Endothelial cell of umbilical vein (primary cell): ENCODE measurements around the gene CAPN14. TPM values are rescaled to one million over a fixed set of nuclear protein-coding genes. Genes with fewer than 3 reads are reported as not detected.

Experiments used
- BruUV-seq: library from RNA; stranded (reverse); fragments of 400-500 nt; replicated peaks from 2 replicates; lab custom pipeline; 2021; lab: Mats Ljungman, UMichigan
- CTCF ChIA-PET: fragments of 300-600, 350-600 bp; sonication (Branson Sonifier 250); formaldehyde crosslinking; loops from one replicate; lab custom pipeline; 2021; ENCODE audit warnings: antibody characterized with exemption, inconsistent platforms; lab: Charles Lee
- POLR2A ChIA-PET: fragments of 300-600, 350-600 bp; sonication (Branson Sonifier 250); formaldehyde crosslinking; loops from one replicate; lab custom pipeline; 2021; ENCODE audit warnings: antibody characterized with exemption, inconsistent platforms; lab: Charles Lee
- DNase-seq: peaks from one replicate; pipeline ENCODE4 v3.0.0-alpha.2; 2011; ENCODE audit warnings: low read depth, low spot score
- FAIRE-seq: peaks from 2 replicates; lab custom pipeline; 2011; peaks lifted over from hg19 to GRCh38; lab: Jason Lieb, UNC
- H2AFZ ChIP-seq: 2 replicates; pipeline ENCODE4 v1.6.0; 2012; ENCODE audit warnings: low read depth, low read length, control low read depth, inconsistent platforms
- H3K27ac ChIP-seq: 2 replicates; pipeline ENCODE4 v1.5.1; 2011; ENCODE audit warnings: low read depth, mild to moderate bottlenecking, control low read depth, low read length, moderate library complexity; ENCODE audit not compliant: insufficient read depth
- H3K27me3 ChIP-seq, 2 experiments: 2 replicates each; pipeline versions ENCODE4 v1.6.0 to v1.6.1; 2011; ENCODE audit warnings: low read length in 2 of 2, mixed read lengths in 1 of 2; ENCODE audit not compliant: control insufficient read depth in 2 of 2, insufficient read depth in 2 of 2
- H3K36me3 ChIP-seq, 2 experiments: 2 replicates in 1 of 2; 3 replicates in 1 of 2; pipeline ENCODE4 v1.5.1; 2011; ENCODE audit warnings: low read length in 2 of 2, mild to moderate bottlenecking in 1 of 2, moderate library complexity in 1 of 2; ENCODE audit not compliant: control insufficient read depth in 2 of 2, insufficient read depth in 2 of 2; ENCODE audit errors: extremely low read depth in 1 of 2
- H3K4me1 ChIP-seq: 3 replicates; pipeline ENCODE4 v1.5.1; 2011; ENCODE audit warnings: mild to moderate bottlenecking, low read length; ENCODE audit not compliant: control insufficient read depth, insufficient read depth; ENCODE audit errors: extremely low read depth
- H3K4me2 ChIP-seq: 2 replicates; pipeline ENCODE4 v1.6.1; 2011; ENCODE audit warnings: low read length, control low read depth, mixed read lengths; ENCODE audit not compliant: insufficient read depth
- H3K4me3 ChIP-seq, 3 experiments: fragments of 200-600 bp in 1 of 3; sonication (generic), shearing (Covaris generic) in 1 of 3; replicated peaks in 1 of 3; 2 replicates each; pipeline ENCODE4 v1.5.1; 2011 to 2016; ENCODE audit warnings: control low read depth in 3 of 3, low read length in 3 of 3, mild to moderate bottlenecking in 2 of 3, inconsistent platforms in 1 of 3, low read depth in 1 of 3, moderate library complexity in 1 of 3; ENCODE audit not compliant: insufficient read depth in 1 of 3
- H3K79me2 ChIP-seq: 2 replicates; pipeline ENCODE4 v1.6.0; 2012; ENCODE audit warnings: low read length, inconsistent platforms; ENCODE audit not compliant: control insufficient read depth, insufficient read depth
- H3K9ac ChIP-seq: replicated peaks from 2 replicates; pipeline ENCODE3; 2011; ENCODE audit warnings: low read length, control low read depth; ENCODE audit not compliant: insufficient read depth; ENCODE audit errors: extremely low read depth
- H3K9me1 ChIP-seq: replicated peaks from 3 replicates; pipeline ENCODE4 v1.6.0; 2011; ENCODE audit warnings: mild to moderate bottlenecking, low read length; ENCODE audit not compliant: control insufficient read depth, insufficient read depth; ENCODE audit errors: extremely low read depth
- H3K9me3 ChIP-seq: replicated peaks from 2 replicates; pipeline ENCODE4 v1.5.1; 2012; ENCODE audit warnings: low read length, inconsistent platforms; ENCODE audit not compliant: control insufficient read depth, insufficient read depth
- H4K20me1 ChIP-seq: replicated peaks from 2 replicates; pipeline ENCODE3; 2011; ENCODE audit warnings: mild to moderate bottlenecking, low read length; ENCODE audit not compliant: control insufficient read depth, insufficient read depth; ENCODE audit errors: extremely low read depth
- CTCF ChIP-seq, 2 donors: IDR thresholded peaks; 1 replicate in 1 of 2; 2 replicates in 1 of 2; pipeline ENCODE4 v1.5.1; 2011; ENCODE audit warnings: low read length in 2 of 2, mild to moderate bottlenecking in 2 of 2, moderate library complexity in 2 of 2, control low read depth in 1 of 2, inconsistent platforms in 1 of 2, low read depth in 1 of 2; ENCODE audit not compliant: insufficient read depth in 1 of 2; ENCODE audit errors: extremely low read depth in 1 of 2
- EZH2 ChIP-seq: IDR thresholded peaks from 2 replicates; pipeline ENCODE4 v1.6.1; 2012; ENCODE audit warnings: borderline replicate concordance, low read depth, mild to moderate bottlenecking, moderate library complexity, low read length, inconsistent platforms; ENCODE audit not compliant: severe bottlenecking
- FOS ChIP-seq: IDR thresholded peaks from 2 replicates; pipeline ENCODE4 v1.6.1; 2011; ENCODE audit warnings: mild to moderate bottlenecking, low read length, moderate library complexity, borderline replicate concordance; ENCODE audit not compliant: insufficient read depth
- GATA2 ChIP-seq: IDR thresholded peaks from 2 replicates; pipeline ENCODE4 v1.7.0; 2011; ENCODE audit warnings: low read depth, mild to moderate bottlenecking, moderate library complexity, mixed read lengths, low read length; ENCODE audit not compliant: insufficient read length, insufficient read depth
- JUN ChIP-seq: IDR thresholded peaks from 2 replicates; pipeline ENCODE4 v1.6.1; 2011; ENCODE audit warnings: borderline replicate concordance, low read depth; ENCODE audit not compliant: insufficient read length, insufficient read depth
- MAX ChIP-seq: IDR thresholded peaks from 2 replicates; pipeline ENCODE4 v1.6.1; 2011; ENCODE audit not compliant: insufficient read depth, insufficient read length
- MYC ChIP-seq: IDR thresholded peaks from one replicate; pipeline ENCODE4 v1.6.1; 2011; ENCODE audit warnings: mild to moderate bottlenecking, low read depth, low read length
- POLR2A ChIP-seq: IDR thresholded peaks from 2 replicates; pipeline ENCODE4 v1.6.1; 2012; ENCODE audit warnings: low read depth, mild to moderate bottlenecking, control low read depth, low read length
- POLR2AphosphoS5 ChIP-seq: IDR thresholded peaks from 2 replicates; pipeline ENCODE4 v1.6.1; 2012; ENCODE audit warnings: low read depth, mild to moderate bottlenecking, control low read depth, low read length, moderate library complexity; ENCODE audit not compliant: insufficient read depth
- dilution Hi-C: fragments of 300-500 bp; cut with MboI; formaldehyde crosslinking; loops from one replicate; pipeline ENCODE4 v1.15.0; 2019; ENCODE audit warnings: low sequenced_read_pairs; ENCODE audit not compliant: extremely low pct_ligation_motif_present
- intact Hi-C: fragments of 100-400 bp; cut with micrococcal nuclease; formaldehyde crosslinking; loops from one replicate; pipeline ENCODE4 v1.10.0; 2022
- polyA plus RNA-seq, 4 experiments: library from polyadenylated mRNA; depleted of rRNA in 3 of 4; stranded (reverse) in 3 of 4; unstranded in 1 of 4; fragments of >200 nt; gene quantifications; 2 replicates each; pipeline versions ENCODE4 v1.2.1 to v1.2.3, GENCODE V29; 2011 to 2012; ENCODE audit warnings: missing spikeins in 1 of 4
- total RNA-seq: library from RNA; stranded (reverse); gene quantifications from 2 replicates; pipeline ENCODE4 v1.2.3, GENCODE V29; 2021

CAPN14 gene
- total and polyA plus RNA-seq, 2 donors (not counting 3 experiments of a cell fraction or from before 2014, with no cell fraction given): 0.01 to 0.15 TPM

- CTCF ChIA-PET: interaction anchor here (1.4 kb wide), 1 partner anchor 8 kb away, joined by 3 read pairs; no protein-coding TSS in a partner anchor
Observed at GRCh38 chr2:31251018-31251417, 33.7 kb upstream of the CAPN14 start.

More at GRCh38 chr2:31251018-31251417, 33.7 kb upstream of the CAPN14 start:
- no peaks in the 10 kb centered on the region for H3K79me2 ChIP-seq
- no peaks in the 10 kb centered on the region for H3K4me1 ChIP-seq
- no peak overlapping the region for H2AFZ ChIP-seq
- H3K4me2 ChIP-seq: no peak overlapping the region
- no peak overlapping the region for H3K9ac ChIP-seq
- H3K4me3 ChIP-seq: no peak overlapping the region
- TF ChIP-seq FOS: no peak
- no peak for TF ChIP-seq CTCF (IDR thresholded peaks at IDR 0.05; ENCODE audit: extremely low read depth in 1 of 2, insufficient read depth in 1 of 2, low read depth in 1 of 2, low read length in 2 of 2)
- TF ChIP-seq GATA2: no peak
- no peak for TF ChIP-seq POLR2AphosphoS5
- no peak for TF ChIP-seq MYC
- TF ChIP-seq POLR2A: no peak
- TF ChIP-seq JUN: no peak
- TF ChIP-seq EZH2: no peak
- TF ChIP-seq MAX: no peak
- dilution Hi-C loops (no loop called here), intact Hi-C loops (no loop called here)
- DNase-seq: no peak
- no peaks in the 10 kb centered on the region for H3K9me1 ChIP-seq
- H3K9me3 ChIP-seq: no peaks in the 10 kb centered on the region
- H3K27ac ChIP-seq: no peak overlapping the region
- no peak for FAIRE-seq
- POLR2A ChIA-PET: no interaction called here
- no peaks in the 10 kb centered on the region for H4K20me1 ChIP-seq
- BruUV-seq: no TSS peak
- H3K27me3 ChIP-seq: no peaks in the 10 kb centered on the region
- no peaks in the 10 kb centered on the region for H3K36me3 ChIP-seq
